Muscle of back (tissue), 13 donors: ENCODE results near the gene SIPA1L2. TPM values are rescaled to one million over a fixed set of nuclear protein-coding genes. Genes with fewer than 3 reads are reported as not detected.

Source experiments
- DNase-seq, 3 donors: peaks; one replicate each; pipeline versions ENCODE4 v3.0.0 to v3.0.0-alpha.2; 2013
- long read RNA-seq, 9 donors: transcript quantifications; one replicate each; lab custom pipeline, GENCODE V29; 2026
- polyA plus RNA-seq, 10 donors: library from polyadenylated mRNA; unstranded; fragments of 120-200 nt; gene quantifications; one replicate each; pipeline ENCODE4 v1.2.1, GENCODE V29; 2013; ENCODE audit not compliant: insufficient read length in 10 of 10

The SIPA1L2 gene
- 10 to 100 TPM; 23.8 to 40.0 (median 27.1) TPM for polyA plus RNA-seq
- long read RNA-seq, donor 1, partial matches to known transcripts, result 6 of 6 reads
- long read RNA-seq, donor 1, other reads (novel, unspliced or antisense), result 0 of 6 reads
- long read RNA-seq, donor 2, result 0 reads
- long read RNA-seq, donor 3, result 0 reads
- long read RNA-seq, donor 4, result 0 reads
- long read RNA-seq, donor 5, partial matches to known transcripts, result 0 of 1 reads
- long read RNA-seq, donor 5, other reads (novel, unspliced or antisense), result 0 of 1 reads
- long read RNA-seq, donor 6, result 0 reads
- long read RNA-seq, donor 7, result 0 reads
- long read RNA-seq, donor 8, partial matches to known transcripts, result 0 of 1 reads
- long read RNA-seq, donor 8, other reads (novel, unspliced or antisense), result 0 of 1 reads
- long read RNA-seq, donor 9, result 0 reads

DNA sequence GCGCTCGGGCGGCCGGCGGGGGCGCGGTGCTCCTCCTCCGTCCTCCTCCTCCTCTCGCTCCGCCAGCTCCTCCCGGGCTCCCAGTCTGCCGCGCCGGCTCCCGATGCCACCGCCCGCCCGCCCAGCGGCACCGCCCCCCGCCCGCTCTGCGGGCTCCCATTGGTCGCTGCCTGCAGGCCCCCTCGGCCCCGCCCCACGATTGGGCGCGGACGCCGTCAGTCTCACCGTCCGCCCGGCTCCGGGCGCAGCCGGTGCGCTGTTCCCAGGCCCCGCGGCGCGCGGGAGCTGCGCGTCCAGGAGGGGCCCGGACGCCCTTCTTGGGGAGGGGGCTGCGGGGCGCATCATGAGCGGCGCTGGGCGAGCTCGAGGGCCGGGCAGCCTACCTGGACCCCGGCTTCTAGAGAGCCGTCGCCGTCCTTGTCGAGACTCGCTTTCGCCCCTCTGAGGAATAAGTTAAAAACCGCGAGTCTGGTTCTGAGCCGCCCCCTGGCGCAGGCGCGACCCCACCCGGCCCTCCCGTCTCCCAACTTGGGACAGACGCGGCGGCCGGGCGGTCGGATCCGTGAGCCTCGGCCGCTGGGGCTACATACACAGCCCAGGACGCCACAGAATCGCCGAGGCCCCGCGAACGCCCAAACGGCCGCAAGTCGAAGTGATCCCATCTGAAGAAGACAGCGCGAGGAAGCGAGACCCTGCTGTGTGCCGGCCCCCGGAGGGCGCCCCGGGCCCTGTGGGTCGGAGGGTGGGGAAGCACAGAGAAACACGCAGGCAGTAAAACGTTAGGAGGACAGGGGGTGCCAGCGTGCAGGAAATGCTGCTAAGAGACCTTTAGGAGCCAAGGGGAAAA is at the start of gene SIPA1L2:
Gene SIPA1L2, minus strand, starts transcription at position 87 of the 847 bp plus-strand sequence. CDS start 114,794 bp downstream, outside the sequence.
- peak; percentile 93 to 98 (median 95) for DNase-seq

DNA sequence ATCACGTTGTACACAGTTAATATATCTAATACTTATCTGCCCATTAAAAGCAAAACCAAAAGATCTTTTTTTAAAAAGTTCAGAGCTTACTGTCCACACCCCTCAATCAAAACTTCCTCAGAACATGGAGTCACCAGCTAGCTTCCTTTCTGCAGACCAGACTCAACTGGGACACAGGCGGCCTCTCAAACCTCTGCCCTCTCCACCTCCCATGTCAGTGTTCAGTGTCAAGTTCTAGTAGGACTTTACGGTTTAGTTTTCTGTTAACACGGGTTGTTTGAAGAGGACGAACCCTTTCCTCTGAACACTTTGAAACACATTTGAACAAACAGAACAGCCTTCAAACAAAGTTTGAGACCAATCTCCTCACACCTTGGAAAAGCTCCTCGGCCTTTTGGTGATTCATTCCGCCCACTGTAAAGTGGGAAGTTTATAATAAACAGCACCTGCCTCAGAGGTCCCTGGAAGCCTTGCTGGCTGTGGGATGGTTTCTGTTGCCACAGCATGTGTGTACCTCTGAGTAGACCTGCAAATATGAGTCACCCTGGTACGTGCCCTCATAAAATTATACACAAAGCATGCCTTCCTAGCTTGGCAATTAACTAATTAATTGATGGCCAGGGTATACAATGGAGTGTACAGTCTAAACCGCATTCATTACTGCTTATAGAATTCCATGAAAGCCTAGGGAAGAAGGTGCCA is 48.4 kb upstream of the SIPA1L2 start:
- no peak for DNase-seq

DNA sequence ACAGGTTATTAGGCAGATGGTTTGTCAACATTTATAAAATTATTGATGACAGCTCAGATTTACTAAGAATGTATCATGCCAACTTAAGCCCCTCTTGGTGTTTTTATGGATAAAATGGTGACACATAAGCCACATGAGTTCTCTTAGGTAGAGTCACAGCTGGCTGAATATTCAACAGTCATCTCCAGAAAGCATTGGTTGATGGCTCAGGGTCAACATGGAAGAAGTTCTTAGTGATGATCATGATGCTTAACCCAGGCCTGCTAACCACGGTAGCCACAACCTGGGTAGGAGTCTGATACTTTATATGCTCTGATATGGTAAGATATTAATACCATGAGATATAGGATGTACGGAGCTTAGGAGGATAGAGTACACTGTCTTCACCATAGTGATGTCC is 46.4 kb upstream of the SIPA1L2 start:
- no peak for DNase-seq

DNA sequence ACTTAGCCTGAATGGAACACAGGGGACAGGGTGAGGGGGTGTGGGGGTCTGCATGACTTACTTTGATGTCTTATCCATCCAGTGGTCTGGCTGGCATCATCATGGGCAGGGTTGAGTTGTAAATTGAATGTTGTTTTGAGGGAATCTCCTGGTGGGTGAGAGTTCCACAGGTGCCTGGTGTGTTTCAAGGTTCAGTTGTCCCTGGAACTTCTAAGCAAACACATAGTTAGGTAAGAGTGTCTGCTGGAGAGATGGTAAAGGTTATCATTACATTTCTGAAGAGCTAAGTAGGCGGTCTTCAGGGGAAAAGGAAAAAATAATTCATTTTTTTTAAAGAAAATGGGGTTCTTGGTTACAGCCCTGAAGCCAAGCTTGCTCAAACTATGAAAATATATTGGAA is 46.0 kb upstream of the SIPA1L2 start:
- no peak for DNase-seq

DNA sequence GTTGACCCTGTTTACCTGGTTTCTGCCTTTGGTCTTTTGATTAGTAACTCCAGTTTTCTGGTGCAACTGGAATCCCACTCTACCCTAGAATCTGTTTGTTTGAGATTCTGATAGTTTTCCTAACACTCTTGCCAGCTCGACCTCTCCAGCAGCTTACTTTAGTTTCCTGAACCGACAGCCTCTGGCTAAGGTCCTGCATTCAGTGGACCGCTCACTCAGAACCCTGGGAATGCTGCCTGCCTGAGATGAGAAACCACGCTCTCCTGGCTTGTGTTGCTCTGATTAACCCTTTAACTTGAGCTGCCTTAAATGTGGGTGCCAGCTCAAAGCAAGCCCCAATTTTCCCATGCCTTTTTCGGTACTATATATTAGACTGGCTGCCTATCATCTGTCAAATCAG is 45.3 kb upstream of the SIPA1L2 start:
- peak in 1 of 3 donors; percentile 45 for DNase-seq

GRCh38 chr1:232673256-232673655 is 43.3 kb upstream of the SIPA1L2 start:
- no peak for DNase-seq

DNA sequence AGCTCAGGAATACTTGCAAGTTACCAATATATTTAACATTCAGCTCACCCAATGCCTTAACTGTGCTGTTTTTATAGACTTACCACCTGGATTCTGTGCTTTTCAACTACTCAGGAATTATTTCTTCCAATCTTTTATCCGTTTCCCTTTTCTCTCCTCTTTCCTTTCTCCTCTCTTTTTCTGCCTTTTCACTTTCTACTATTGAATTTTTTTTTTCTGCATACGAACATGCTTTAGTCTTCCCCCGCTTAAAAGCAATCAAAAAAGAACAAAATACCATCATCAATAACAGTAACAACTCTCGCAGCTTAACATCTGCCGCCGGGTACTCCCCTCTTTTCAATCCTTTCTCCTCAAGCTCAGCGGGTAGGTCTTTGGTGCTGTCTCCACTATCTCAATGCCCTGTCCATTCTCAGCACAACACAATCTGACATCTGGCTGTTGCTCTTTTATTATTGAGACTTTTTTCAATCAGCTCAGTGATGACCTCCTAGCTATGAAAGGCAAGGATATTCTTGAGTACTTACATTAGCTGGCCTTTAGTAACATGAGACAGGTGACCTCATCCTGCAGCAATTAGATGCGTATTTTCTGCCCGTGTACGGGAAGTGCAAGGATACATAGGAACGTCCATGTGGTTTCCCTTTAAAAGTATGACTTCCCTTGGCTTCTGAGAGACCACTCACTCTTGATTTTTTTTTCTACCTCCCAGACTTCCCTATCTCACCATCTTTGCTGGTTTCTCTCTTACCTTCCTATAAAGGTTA is 40.2 kb upstream of the SIPA1L2 start:
- DNase-seq, result no peak

DNA sequence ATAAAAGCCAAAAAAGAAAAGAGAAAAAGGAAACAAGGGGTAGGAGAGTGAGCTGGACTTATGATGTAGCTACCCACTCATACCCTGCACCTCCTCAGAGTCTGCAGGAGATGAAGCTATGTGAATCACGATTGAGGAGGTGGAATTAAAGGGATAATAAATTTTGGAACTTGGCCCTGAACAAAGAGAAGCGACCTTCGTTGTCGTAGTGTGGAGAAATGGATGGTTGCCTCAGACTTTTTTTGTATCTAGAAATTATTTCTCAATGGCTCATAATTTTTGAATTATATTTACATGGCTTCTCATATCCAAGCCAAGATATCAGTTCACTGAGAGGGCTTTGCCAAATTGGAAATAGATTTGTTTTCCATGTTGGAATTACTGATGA is 37.8 kb upstream of the SIPA1L2 start:
- DNase-seq, result peak in 2 of 3 donors; percentile 57 to 85

GRCh38 chr1:232667094-232667777 is 37.3 kb upstream of the SIPA1L2 start:
- DNase-seq, result no peak

- DNase-seq, result no peak
These were observed 35.2 kb upstream of the SIPA1L2 start for GRCh38 chr1:232664844-232665777.

GRCh38 chr1:232662910-232663309 is 33.0 kb upstream of the SIPA1L2 start:
- no peak for DNase-seq

DNA sequence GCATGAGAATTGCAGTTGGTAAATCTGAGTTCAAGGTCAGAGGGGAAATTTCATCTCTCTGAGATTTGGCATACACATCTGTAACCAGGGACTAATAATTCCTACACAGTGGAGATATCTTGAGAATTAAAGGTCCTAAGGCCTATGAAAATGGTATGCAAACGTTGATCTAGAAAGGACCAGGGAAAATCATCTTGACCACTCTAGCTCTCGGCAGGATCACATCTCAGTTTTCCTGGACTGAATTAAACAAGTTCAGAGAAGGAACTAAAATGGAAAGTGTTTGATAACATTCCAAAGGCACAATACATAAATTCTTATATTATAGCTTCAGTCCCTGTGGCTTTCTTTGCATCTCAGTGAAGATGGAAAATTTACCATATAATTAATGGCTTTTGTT is 28.5 kb upstream of the SIPA1L2 start:
- DNase-seq, result peak in 2 of 3 donors; percentile 48 to 80

GRCh38 chr1:232657426-232658005 is 27.6 kb upstream of the SIPA1L2 start:
- DNase-seq, result peak in 1 of 3 donors; percentile 58

GRCh38 chr1:232655746-232656085 is 25.8 kb upstream of the SIPA1L2 start:
- no peak for DNase-seq

- peak in 1 of 3 donors; percentile 57 for DNase-seq
These were observed 25.3 kb upstream of the SIPA1L2 start for GRCh38 chr1:232655028-232655745.

DNA sequence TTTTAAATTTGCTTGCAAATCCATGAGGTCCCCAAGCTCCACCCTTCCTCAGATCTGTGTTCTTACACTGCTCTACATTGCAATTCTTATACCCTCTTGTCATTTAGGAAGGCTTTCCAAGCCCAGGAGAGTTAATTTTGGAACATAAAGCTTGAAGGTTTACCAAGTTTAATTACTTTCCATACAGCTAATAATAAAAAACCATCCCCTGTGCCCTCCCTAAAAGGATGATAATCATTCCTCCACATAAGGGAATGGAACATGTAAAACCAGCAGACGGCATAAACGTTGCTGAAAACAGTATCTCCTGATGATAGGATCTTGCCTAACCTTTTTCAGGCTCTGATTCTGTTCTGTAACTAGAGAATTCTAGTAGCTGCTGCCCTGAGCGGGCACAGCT is 23.9 kb upstream of the SIPA1L2 start:
- no peak for DNase-seq

- no peak for DNase-seq
These were observed 20.9 kb upstream of the SIPA1L2 start for GRCh38 chr1:232650845-232651244.

GRCh38 chr1:232650418-232650817 is 20.5 kb upstream of the SIPA1L2 start:
- no peak for DNase-seq

- no peak for DNase-seq
These were observed 18.4 kb upstream of the SIPA1L2 start for GRCh38 chr1:232648316-232648715.
